ENCODE data around the gene ARIH1.
A peak's percentile ranks its signal among the peaks of the same experiment; 100 is the strongest.
"Not testable (repeated sequence)": the region's sequence is repeated elsewhere in the genome, so short reads cannot be mapped to it uniquely, and the experiment has no call there.

The ARIH1 gene

GRCh38 chr15:72614810-72615532, 140.8 kb downstream of the ARIH1 start:
- no peak for DNase-seq

GRCh38 chr15:72615533-72616233, 141.6 kb downstream of the ARIH1 start:
- DNase-seq: not testable (repeated sequence)

- DNase-seq: no peak
Measured at GRCh38 chr15:72616491-72617210, 142.5 kb downstream of the ARIH1 start.

- not testable (repeated sequence) for DNase-seq
Measured at GRCh38 chr15:72623854-72624253, 149.7 kb downstream of the ARIH1 start.

- DNase-seq: not testable (repeated sequence)
Measured at GRCh38 chr15:72626153-72626552, 152.0 kb downstream of the ARIH1 start.

GRCh38 chr15:72628249-72629067, 154.3 kb downstream of the ARIH1 start:
- peak; percentile 11 for DNase-seq

GRCh38 chr15:72629068-72629570, 155.0 kb downstream of the ARIH1 start:
- not testable (repeated sequence) for DNase-seq

- DNase-seq: peak; percentile 69
Measured at GRCh38 chr15:72636519-72637282, 162.6 kb downstream of the ARIH1 start.

- not testable (repeated sequence) for DNase-seq
Measured at GRCh38 chr15:72639759-72640483, 165.8 kb downstream of the ARIH1 start.

- not testable (repeated sequence) for DNase-seq
Measured at GRCh38 chr15:72642271-72642670, 168.1 kb downstream of the ARIH1 start.

GRCh38 chr15:72648631-72649253, 174.6 kb downstream of the ARIH1 start:
- not testable (repeated sequence) for DNase-seq

All from activated CD4-positive, alpha-beta T cell treated with anti-CD3 and anti-CD28 coated beads, Interleukin-2, amount 50 U/mL, for 16 hours (primary cell).